K562 (cell line): ENCODE measurements around the gene NCMAP. TPM values are rescaled to one million over a fixed set of nuclear protein-coding genes. Genes with fewer than 3 reads are reported as not detected.

Experiments
- ATAC-seq: fragments of 200-7000 bp; cut with Tn5 transposase; 3 replicates; pipeline ENCODE4 v1.9.1; 2020; ENCODE audit warnings: moderate library complexity
- BruUV-seq: library from RNA; stranded (reverse); fragments of 400-500 nt; replicated peaks from 2 replicates; lab custom pipeline; 2021; lab: Mats Ljungman, UMichigan
- CTCF ChIA-PET: fragments of 300-600 bp; formaldehyde crosslinking; extraction: SDS; loops from one replicate; lab custom pipeline; 2021; ENCODE audit warnings: low intra/inter-chr PET ratio; lab: Yijun Ruan, JAX
- POLR2A ChIA-PET: fragments of 300-600, 350-650 bp; sonication (Branson Sonifier 250); formaldehyde crosslinking; extraction: SDS; loops from one replicate; lab custom pipeline; 2021; ENCODE audit warnings: antibody characterized with exemption, inconsistent platforms; lab: Yijun Ruan, JAX
- DNase-seq, 4 experiments: peaks; one replicate each; pipeline versions ENCODE4 v3.0.0 to v3.0.0-alpha.2; 2011 to 2018; ENCODE audit warnings: low spot score in 3 of 4, mixed read lengths in 3 of 4; ENCODE audit errors: extremely low read depth in 1 of 4
- FAIRE-seq: peaks from 2 replicates; lab custom pipeline; 2011; peaks lifted over from hg19 to GRCh38; lab: Jason Lieb, UNC
- H2AFZ ChIP-seq: 2 replicates; pipeline ENCODE4 v1.6.0; 2011; ENCODE audit warnings: low read depth, low read length, control low read depth, inconsistent platforms
- H3K27ac ChIP-seq: fragments of 200-600 bp; 3 replicates; pipeline ENCODE4 v1.8.0; 2011; ENCODE audit warnings: low read depth, mild to moderate bottlenecking, control low read depth, inconsistent platforms, low read length, moderate library complexity, mixed read lengths; ENCODE audit errors: extremely low read depth
- H3K27me3 ChIP-seq, 2 experiments: fragments of 300-600 bp in 1 of 2; 2 replicates in 1 of 2; 3 replicates in 1 of 2; pipeline versions ENCODE4 v1.6.0 to v1.8.0; 2011; ENCODE audit warnings: inconsistent platforms in 2 of 2, low read length in 2 of 2, mild to moderate bottlenecking in 1 of 2, mixed read lengths in 1 of 2, moderate library complexity in 1 of 2; ENCODE audit not compliant: control insufficient read depth in 2 of 2, insufficient read depth in 2 of 2
- H3K36me3 ChIP-seq: fragments of 300-600 bp; 3 replicates; pipeline ENCODE4 v1.8.0; 2011; ENCODE audit warnings: mild to moderate bottlenecking, low read length, inconsistent platforms; ENCODE audit not compliant: control insufficient read depth, insufficient read depth
- H3K4me1 ChIP-seq, 2 experiments: fragments of 200-600 bp in 1 of 2; replicated peaks in 1 of 2; 2 replicates in 1 of 2; 3 replicates in 1 of 2; pipeline versions ENCODE4 v1.5.1 to v1.8.0; 2011; ENCODE audit warnings: inconsistent platforms in 2 of 2, low read length in 2 of 2, mild to moderate bottlenecking in 1 of 2, mixed read lengths in 1 of 2, moderate library complexity in 1 of 2; ENCODE audit not compliant: control insufficient read depth in 2 of 2, insufficient read depth in 2 of 2
- H3K4me2 ChIP-seq: 2 replicates; pipeline ENCODE4 v1.6.1; 2011; ENCODE audit warnings: low read length, control low read depth, inconsistent platforms, mixed read lengths; ENCODE audit not compliant: insufficient read depth
- H3K4me3 ChIP-seq: fragments of 200-600 bp; sonication (generic), shearing (Covaris generic); 2 replicates; pipeline ENCODE4 v1.5.1; 2016; ENCODE audit warnings: control low read depth, inconsistent platforms
- H3K79me2 ChIP-seq: fragments of 200-600 bp; 3 replicates; pipeline ENCODE4 v1.8.0; 2011; ENCODE audit warnings: low read length, inconsistent platforms; ENCODE audit not compliant: control insufficient read depth, insufficient read depth
- H3K9ac ChIP-seq, 2 experiments: 2 replicates each; pipeline versions ENCODE4 v1.6.0 to v1.6.1; 2011; ENCODE audit warnings: low read depth in 2 of 2, low read length in 2 of 2, control low read depth in 1 of 2, inconsistent platforms in 1 of 2, mild to moderate bottlenecking in 1 of 2, mixed read lengths in 1 of 2; ENCODE audit not compliant: insufficient read depth in 1 of 2
- H3K9me1 ChIP-seq: one replicate; pipeline ENCODE4 v1.6.0; 2011; ENCODE audit warnings: inconsistent platforms, mild to moderate bottlenecking, low read length, moderate library complexity; ENCODE audit not compliant: control insufficient read depth, insufficient read depth
- H3K9me3 ChIP-seq: replicated peaks from 2 replicates; pipeline ENCODE4 v1.5.1; 2011; ENCODE audit warnings: low read depth, low read length, inconsistent platforms; ENCODE audit not compliant: control insufficient read depth, insufficient read depth
- H4K20me1 ChIP-seq: replicated peaks from 2 replicates; pipeline ENCODE4 v1.6.1; 2011; ENCODE audit warnings: low read length, inconsistent platforms, mixed read lengths; ENCODE audit not compliant: control insufficient read depth, insufficient read depth
- HNRNPH1 ChIP-seq: fragments of 200-400 bp; formaldehyde crosslinking; optimal IDR thresholded peaks from 2 replicates; pipeline ENCODE3; 2017; ENCODE audit warnings: low read depth, mild to moderate bottlenecking, low read length, moderate library complexity
- NFRKB ChIP-seq: fragments of 450-650 bp; IDR thresholded peaks from 2 replicates; pipeline ENCODE4 v1.6.1; 2016; ENCODE audit warnings: low read depth
- RFX1 ChIP-seq: fragments of 450-650 bp; IDR thresholded peaks from 2 replicates; pipeline ENCODE4 v1.6.1; 2016; ENCODE audit warnings: mild to moderate bottlenecking, moderate library complexity
- SIN3B ChIP-seq: fragments of 450-650 bp; IDR thresholded peaks from 2 replicates; pipeline ENCODE4 v1.6.1; 2017; ENCODE audit warnings: low read depth, mild to moderate bottlenecking, moderate library complexity
- SMARCC2 ChIP-seq: fragments of 450-650 bp; IDR thresholded peaks from 2 replicates; pipeline ENCODE4 v1.6.1; 2017; ENCODE audit warnings: antibody characterized with exemption, moderate library complexity, mild to moderate bottlenecking, low read depth
- U2AF1 ChIP-seq: fragments of 200-400 bp; formaldehyde crosslinking; optimal IDR thresholded peaks from 2 replicates; pipeline ENCODE3; 2017; ENCODE audit warnings: mild to moderate bottlenecking, low read depth, low read length, moderate library complexity
- ZNF212 ChIP-seq: fragments of 450-650 bp; formaldehyde crosslinking; IDR thresholded peaks from 2 replicates; pipeline ENCODE4 v1.4.0; 2020; ENCODE audit warnings: mild to moderate bottlenecking
- ZNF311 ChIP-seq: fragments of 250-450 bp; sonication (Bioruptor Pico); IDR thresholded peaks from 2 replicates; pipeline ENCODE4 v1.4.0; 2020; ENCODE audit warnings: mild to moderate bottlenecking, moderate library complexity
- ZNF354B ChIP-seq: fragments of 250-450 bp; sonication (Bioruptor Pico); IDR thresholded peaks from 2 replicates; pipeline ENCODE4 v1.4.0; 2020
- WGBS: fragments of 100-300 bp; shearing (Covaris generic); methylation state at CpG from one replicate; pipeline ENCODE4 v1.1.6; 2016; ENCODE audit warnings: low coverage, mixed read lengths; ENCODE audit not compliant: insufficient coverage; ENCODE audit errors: missing lambda C conversion rate; 5-methylcytosine and 5-hydroxymethylcytosine counted together
- in situ Hi-C: fragments of 300-500 bp; cut with MboI; formaldehyde crosslinking; loops from 4 replicates; pipeline ENCODE4 v1.15.0; 2018; ENCODE audit warnings: inconsistent platforms, mixed read lengths
- intact Hi-C: fragments of 100-400 bp; cut with micrococcal nuclease; formaldehyde crosslinking; loops from 2 replicates; pipeline ENCODE4 v1.14.2; 2022
- polyA plus RNA-seq, 8 experiments: library from polyadenylated mRNA; depleted of rRNA in 4 of 8; stranded (reverse) in 5 of 8; unstranded in 3 of 8; fragments of >200 nt; fragmentation: Nextera tagmentation in 2 of 8; fragmentation: Illumina TruSeq in 1 of 8; extraction: Ambion mirVana in 2 of 8; extraction: Trizol in 1 of 8; gene quantifications; 2 replicates each; pipeline versions ENCODE4 v1.2.1 to v1.2.3, GENCODE V29; 2011 to 2014; ENCODE audit warnings: inconsistent platforms in 1 of 8, missing spikeins in 1 of 8
- total RNA-seq, 7 experiments: library from RNA; depleted of rRNA in 6 of 7; stranded (reverse); fragments of >200 nt in 6 of 7; fragmentation: Illumina TruSeq in 2 of 7; extraction: Trizol in 2 of 7; gene quantifications; 2 replicates each; pipeline versions ENCODE4 v1.2.1 to v1.2.3, GENCODE V29; 2011 to 2021; ENCODE audit warnings: low replicate concordance in 1 of 7
- TF ChIP-seq, protein P1 (sequence below): fragments of 250-450 bp; sonication (Bioruptor Pico); IDR thresholded peaks from 2 replicates; pipeline ENCODE4 v1.6.1; 2021; ENCODE audit warnings: mild to moderate bottlenecking
- TF ChIP-seq, protein P2 (sequence below): sonication (generic); formaldehyde crosslinking; IDR thresholded peaks from 2 replicates; pipeline ENCODE4 v1.8.0; 2022; ENCODE audit warnings: mild to moderate bottlenecking, missing genetic modification reagents
- TF ChIP-seq, protein P3 (sequence below): sonication (generic); formaldehyde crosslinking; IDR thresholded peaks from 2 replicates; pipeline ENCODE4 v1.8.1; 2023; ENCODE audit warnings: missing genetic modification reagents, mild to moderate bottlenecking, borderline replicate concordance
- TF ChIP-seq, protein P4 (sequence below), 3 experiments: fragments of 200-800 bp in 1 of 3; sonication (Bioruptor generic) in 1 of 3; sonication (generic) in 1 of 3; formaldehyde crosslinking in 1 of 3; IDR thresholded peaks; 2 replicates each; pipeline versions ENCODE4 v1.6.1 to v1.8.0; 2016 to 2022; ENCODE audit warnings: mild to moderate bottlenecking in 2 of 3, missing compliant biosample characterization in 2 of 3, missing genetic modification characterization in 2 of 3, missing genetic modification reagents in 1 of 3
- TF ChIP-seq, protein P5 (sequence below): fragments of 250-450 bp; sonication (Bioruptor Pico); IDR thresholded peaks from 2 replicates; pipeline ENCODE4 v1.8.0; 2021; ENCODE audit warnings: moderate library complexity, mild to moderate bottlenecking, inconsistent platforms

NCMAP gene
- total and polyA plus RNA-seq, 9 of the 15 experiments (the other 6 are each of a cell fraction or from before 2014, with no cell fraction given) = 0.03 TPM; not detected in 8

GRCh38 chr1:24635195-24635843 lies 79.4 kb downstream of the NCMAP start:
- no TSS peak for BruUV-seq
- H3K9me1 ChIP-seq = no peaks in the 10 kb centered on the region
- FAIRE-seq (peak; percentile 78), ATAC-seq (peak; percentile 91), DNase-seq (peak; percentile 37 to 72 (median 56))
- no peaks in the 10 kb centered on the region for H3K9me3 ChIP-seq
- H3K27me3 ChIP-seq = peaks cover 17 to 23% of the 10 kb centered on the region in 2 experiments
- H3K9ac ChIP-seq = no peak overlapping the region
- WGBS = 8% methylated on average over 4 of the region's 4 CpGs
- intact Hi-C loops = loop anchor here (1.0 to 5.0 kb wide), 4 partner anchors 43 to 436 kb away; no protein-coding TSS in a partner anchor
- in situ Hi-C loops = loop anchor here (10.0 kb wide), 1 partner anchor 431 kb away; no protein-coding TSS in a partner anchor
- CTCF ChIA-PET = interaction anchor here (0.8 to 2.8 kb wide), 5 partner anchors 93 to 435 kb away, joined by 3 to 35 read pairs (median 7); partner anchors contain the start of gene NIPAL3
- no peak overlapping the region for H3K4me2 ChIP-seq
- no peak overlapping the region for H2AFZ ChIP-seq
- no peaks in the 10 kb centered on the region for H3K4me1 ChIP-seq
- no peaks in the 10 kb centered on the region for H3K36me3 ChIP-seq
- no peak overlapping the region for H3K4me3 ChIP-seq
- POLR2A ChIA-PET = no interaction called here
- H3K79me2 ChIP-seq = no peaks in the 10 kb centered on the region
- H4K20me1 ChIP-seq = no peaks in the 10 kb centered on the region
- H3K27ac ChIP-seq = no peak overlapping the region
- TF ChIP-seq, protein P1, sequence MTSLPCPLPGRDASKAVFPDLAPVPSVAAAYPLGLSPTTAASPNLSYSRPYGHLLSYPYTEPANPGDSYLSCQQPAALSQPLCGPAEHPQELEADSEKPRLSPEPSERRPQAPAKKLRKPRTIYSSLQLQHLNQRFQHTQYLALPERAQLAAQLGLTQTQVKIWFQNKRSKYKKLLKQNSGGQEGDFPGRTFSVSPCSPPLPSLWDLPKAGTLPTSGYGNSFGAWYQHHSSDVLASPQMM (CRISPR knock-in tag) = no peak
- TF ChIP-seq, protein P2, sequence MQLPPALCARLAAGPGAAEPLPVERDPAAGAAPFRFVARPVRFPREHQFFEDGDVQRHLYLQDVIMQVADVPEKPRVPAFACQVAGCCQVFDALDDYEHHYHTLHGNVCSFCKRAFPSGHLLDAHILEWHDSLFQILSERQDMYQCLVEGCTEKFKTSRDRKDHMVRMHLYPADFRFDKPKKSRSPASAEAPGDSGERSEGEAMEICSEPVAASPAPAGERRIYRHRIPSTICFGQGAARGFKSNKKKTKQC (CRISPR knock-in tag) = no peak
- TF ChIP-seq ZNF212 (CRISPR knock-in tag) = no peak
- TF ChIP-seq, protein P3, sequence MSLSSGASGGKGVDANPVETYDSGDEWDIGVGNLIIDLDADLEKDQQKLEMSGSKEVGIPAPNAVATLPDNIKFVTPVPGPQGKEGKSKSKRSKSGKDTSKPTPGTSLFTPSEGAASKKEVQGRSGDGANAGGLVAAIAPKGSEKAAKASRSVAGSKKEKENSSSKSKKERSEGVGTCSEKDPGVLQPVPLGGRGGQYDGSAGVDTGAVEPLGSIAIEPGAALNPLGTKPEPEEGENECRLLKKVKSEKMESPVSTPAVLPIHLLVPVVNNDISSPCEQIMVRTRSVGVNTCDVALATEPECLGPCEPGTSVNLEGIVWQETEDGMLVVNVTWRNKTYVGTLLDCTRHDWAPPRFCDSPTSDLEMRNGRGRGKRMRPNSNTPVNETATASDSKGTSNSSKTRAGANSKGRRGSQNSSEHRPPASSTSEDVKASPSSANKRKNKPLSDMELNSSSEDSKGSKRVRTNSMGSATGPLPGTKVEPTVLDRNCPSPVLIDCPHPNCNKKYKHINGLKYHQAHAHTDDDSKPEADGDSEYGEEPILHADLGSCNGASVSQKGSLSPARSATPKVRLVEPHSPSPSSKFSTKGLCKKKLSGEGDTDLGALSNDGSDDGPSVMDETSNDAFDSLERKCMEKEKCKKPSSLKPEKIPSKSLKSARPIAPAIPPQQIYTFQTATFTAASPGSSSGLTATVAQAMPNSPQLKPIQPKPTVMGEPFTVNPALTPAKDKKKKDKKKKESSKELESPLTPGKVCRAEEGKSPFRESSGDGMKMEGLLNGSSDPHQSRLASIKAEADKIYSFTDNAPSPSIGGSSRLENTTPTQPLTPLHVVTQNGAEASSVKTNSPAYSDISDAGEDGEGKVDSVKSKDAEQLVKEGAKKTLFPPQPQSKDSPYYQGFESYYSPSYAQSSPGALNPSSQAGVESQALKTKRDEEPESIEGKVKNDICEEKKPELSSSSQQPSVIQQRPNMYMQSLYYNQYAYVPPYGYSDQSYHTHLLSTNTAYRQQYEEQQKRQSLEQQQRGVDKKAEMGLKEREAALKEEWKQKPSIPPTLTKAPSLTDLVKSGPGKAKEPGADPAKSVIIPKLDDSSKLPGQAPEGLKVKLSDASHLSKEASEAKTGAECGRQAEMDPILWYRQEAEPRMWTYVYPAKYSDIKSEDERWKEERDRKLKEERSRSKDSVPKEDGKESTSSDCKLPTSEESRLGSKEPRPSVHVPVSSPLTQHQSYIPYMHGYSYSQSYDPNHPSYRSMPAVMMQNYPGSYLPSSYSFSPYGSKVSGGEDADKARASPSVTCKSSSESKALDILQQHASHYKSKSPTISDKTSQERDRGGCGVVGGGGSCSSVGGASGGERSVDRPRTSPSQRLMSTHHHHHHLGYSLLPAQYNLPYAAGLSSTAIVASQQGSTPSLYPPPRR (CRISPR knock-in tag) = no peak
- no peak for TF ChIP-seq ZNF311
- TF ChIP-seq NFRKB = no peak
- TF ChIP-seq, protein P4, sequence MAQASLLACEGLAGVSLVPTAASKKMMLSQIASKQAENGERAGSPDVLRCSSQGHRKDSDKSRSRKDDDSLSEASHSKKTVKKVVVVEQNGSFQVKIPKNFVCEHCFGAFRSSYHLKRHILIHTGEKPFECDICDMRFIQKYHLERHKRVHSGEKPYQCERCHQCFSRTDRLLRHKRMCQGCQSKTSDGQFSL (CRISPR knock-in tag; IDR thresholded peaks at IDR 0.05) = no peak
- TF ChIP-seq, protein P4 (tag; IDR thresholded peaks at IDR 0.05) = no peak
- no peak for TF ChIP-seq HNRNPH1
- TF ChIP-seq SIN3B = no peak
- TF ChIP-seq, protein P5, sequence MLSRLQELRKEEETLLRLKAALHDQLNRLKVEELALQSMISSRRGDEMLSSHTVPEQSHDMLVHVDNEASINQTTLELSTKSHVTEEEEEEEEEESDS (CRISPR knock-in tag) = no peak
- TF ChIP-seq RFX1 = no peak
- no peak for TF ChIP-seq ZNF354B
- no peak for TF ChIP-seq U2AF1
- no peak for TF ChIP-seq SMARCC2
